ENCODE results near the gene NR3C1.

NR3C1 gene

DNA sequence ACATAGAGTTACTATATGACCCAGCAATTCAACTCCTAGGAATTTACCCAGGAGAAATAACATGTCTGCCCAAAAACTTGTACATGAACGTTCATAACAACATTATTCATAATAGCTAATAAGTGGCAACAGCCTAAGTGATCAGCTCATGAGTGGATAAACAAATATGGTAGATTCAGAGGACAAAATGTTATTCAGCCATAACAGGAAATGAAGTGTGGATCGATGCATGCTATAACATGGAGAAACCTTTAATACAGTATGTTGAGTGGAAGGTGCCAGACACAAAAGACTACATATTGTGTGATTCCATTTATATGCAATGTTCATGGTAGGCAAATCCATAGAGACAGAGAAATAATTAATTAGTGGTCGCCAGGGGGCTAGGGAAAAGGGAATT lies 22.3 kb upstream of the NR3C1 start:
- Histone ChIP-seq H3K9me3 (no peaks in the 10 kb centered on the region), H3K27me3 (no peaks in the 10 kb centered on the region), H3K4me1 (no peaks in the 10 kb centered on the region), H3K4me3 (no peak overlapping the region), H3K36me3 (no peaks in the 10 kb centered on the region), H3K27ac (no peak overlapping the region)
- TF ChIP-seq CTCF (IDR thresholded peaks at IDR 0.05): no peak
- intact Hi-C loops (cut with DNase I; ENCODE audit: low total_unique reads): no loop called here
- DNase-seq: no peak

GRCh38 chr5:143418140-143418866 lies 14.8 kb upstream of the NR3C1 start:
- H3K27ac ChIP-seq: no peak overlapping the region
- no peaks in the 10 kb centered on the region for H3K36me3 ChIP-seq
- intact Hi-C loops (cut with DNase I; ENCODE audit: low total_unique reads): no loop called here
- DNase-seq: no peak
- no peaks in the 10 kb centered on the region for H3K27me3 ChIP-seq
- no peaks in the 10 kb centered on the region for H3K9me3 ChIP-seq
- H3K4me3 ChIP-seq: no peak overlapping the region
- no peaks in the 10 kb centered on the region for H3K4me1 ChIP-seq
- no peak for TF ChIP-seq CTCF (IDR thresholded peaks at IDR 0.05)

DNA sequence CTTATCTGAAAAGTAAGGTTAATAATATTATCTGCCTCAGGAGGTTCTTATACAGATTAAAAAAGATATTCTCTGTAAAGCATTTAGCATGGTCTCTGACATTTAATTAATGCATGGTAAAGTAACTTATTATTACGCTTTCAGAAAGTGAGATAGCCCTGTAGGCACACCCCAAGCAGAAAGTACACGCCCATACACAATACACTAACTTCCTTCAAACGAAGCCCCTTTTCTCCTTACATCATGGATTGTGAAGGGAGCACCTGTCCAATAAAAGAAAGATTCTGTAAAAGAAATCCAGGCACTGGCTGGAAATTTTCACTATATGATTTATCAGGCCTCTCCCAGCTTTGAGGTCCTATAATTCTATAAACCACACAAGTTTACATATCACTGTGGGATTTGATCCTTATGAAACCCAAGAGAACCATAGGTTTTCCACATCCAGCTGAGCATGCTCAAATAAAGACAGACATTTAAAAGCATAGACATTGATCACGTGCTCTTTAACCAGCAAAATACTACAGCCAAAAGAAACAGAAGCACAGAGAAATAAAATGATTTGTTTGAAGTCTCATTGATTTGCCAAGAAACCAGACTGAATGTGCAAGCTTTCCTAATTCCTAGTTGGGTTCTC lies 14.1 kb upstream of the NR3C1 start:
- intact Hi-C loops (cut with DNase I; ENCODE audit: low total_unique reads): no loop called here
- Histone ChIP-seq H3K9me3 (no peaks in the 10 kb centered on the region), H3K27ac (no peak overlapping the region), H3K36me3 (no peaks in the 10 kb centered on the region), H3K4me1 (no peaks in the 10 kb centered on the region), H3K4me3 (no peak overlapping the region), H3K27me3 (no peaks in the 10 kb centered on the region)
- TF ChIP-seq CTCF (IDR thresholded peaks at IDR 0.05): no peak
- no peak for DNase-seq

- no peak for TF ChIP-seq CTCF (IDR thresholded peaks at IDR 0.05)
- Histone ChIP-seq H3K36me3 (no peaks in the 10 kb centered on the region), H3K27me3 (no peaks in the 10 kb centered on the region), H3K27ac (no peak overlapping the region), H3K4me3 (no peak overlapping the region), H3K4me1 (no peaks in the 10 kb centered on the region), H3K9me3 (no peaks in the 10 kb centered on the region)
- intact Hi-C loops (cut with DNase I; ENCODE audit: low total_unique reads): no loop called here
- DNase-seq: no peak
Measured at GRCh38 chr5:143416411-143416810, 12.9 kb upstream of the NR3C1 start.

DNA sequence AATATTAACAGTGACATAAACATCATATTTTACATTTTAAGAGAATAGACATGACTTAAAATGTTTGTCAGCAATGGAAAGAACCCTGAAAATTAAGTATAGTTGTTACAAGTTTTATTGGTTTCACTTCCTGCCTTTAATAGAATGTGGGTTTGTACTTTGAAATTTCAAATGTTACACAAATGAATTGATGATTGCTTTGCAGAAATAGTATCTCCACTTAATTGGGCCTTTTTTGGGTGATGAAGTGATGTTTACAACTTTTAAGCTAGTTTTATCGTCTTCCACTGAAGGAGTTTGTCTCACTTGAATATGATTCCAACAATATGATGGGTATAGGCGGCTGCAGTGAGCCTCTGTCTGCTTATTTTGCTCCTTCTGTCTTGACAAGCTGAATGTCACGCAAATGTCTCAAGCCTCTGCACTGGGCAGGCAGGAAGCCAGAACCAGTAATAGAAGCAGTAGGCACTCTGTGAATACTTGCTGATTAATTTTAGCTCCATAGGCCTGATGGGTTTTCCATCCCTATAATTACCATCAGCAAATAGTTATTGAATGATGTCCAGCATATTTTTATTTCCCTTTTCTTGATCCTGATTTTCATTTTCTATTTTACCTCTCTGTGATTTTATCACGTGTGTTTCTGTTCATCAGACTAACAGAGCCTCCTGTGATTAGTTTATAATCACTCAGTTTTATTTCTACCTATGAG lies 10.6 kb upstream of the NR3C1 start:
- intact Hi-C loops (cut with DNase I; ENCODE audit: low total_unique reads): no loop called here
- Histone ChIP-seq H3K4me3 (no peak overlapping the region), H3K4me1 (no peaks in the 10 kb centered on the region), H3K27ac (no peak overlapping the region), H3K9me3 (no peaks in the 10 kb centered on the region), H3K36me3 (no peaks in the 10 kb centered on the region), H3K27me3 (no peaks in the 10 kb centered on the region)
- TF ChIP-seq CTCF (IDR thresholded peaks at IDR 0.05): no peak
- no peak for DNase-seq

Measured in tibial artery (tissue), 4 donors.